GM12878 (cell line): ENCODE results near the gene DIAPH3.

ENCODE experiments used
- BCL3 ChIP-seq: IDR thresholded peaks from 2 replicates; pipeline ENCODE4 v1.6.1; 2011; ENCODE audit warnings: borderline replicate concordance, low read depth, mild to moderate bottlenecking, moderate library complexity, low read length; ENCODE audit not compliant: insufficient read depth, poor library complexity, severe bottlenecking
- CHD2 ChIP-seq: IDR thresholded peaks from 2 replicates; pipeline ENCODE4 v1.6.1; 2011; ENCODE audit warnings: low read depth, low read length, improper control_type of control experiment, borderline replicate concordance
- CREB1 ChIP-seq: IDR thresholded peaks from 2 replicates; pipeline ENCODE4 v1.6.1; 2012; ENCODE audit warnings: low read depth, mild to moderate bottlenecking, inconsistent platforms
- FOXK2 ChIP-seq: fragments of 450-650 bp; IDR thresholded peaks from 2 replicates; pipeline ENCODE4 v1.6.1; 2017; ENCODE audit warnings: mild to moderate bottlenecking, moderate library complexity
- HCFC1 ChIP-seq: fragments of 150-350 bp; IDR thresholded peaks from 2 replicates; pipeline ENCODE4 v1.6.1; 2014; ENCODE audit warnings: low read length
- MXI1 ChIP-seq: fragments of 150-350 bp; IDR thresholded peaks from 2 replicates; pipeline ENCODE4 v1.6.1; 2011; ENCODE audit warnings: low read depth, mild to moderate bottlenecking, inconsistent platforms, low read length, improper control_type of control experiment
- POLR2AphosphoS5 ChIP-seq: IDR thresholded peaks from 2 replicates; pipeline ENCODE4 v1.6.1; 2011; ENCODE audit warnings: mild to moderate bottlenecking, low read length, inconsistent platforms
- RCOR1 ChIP-seq: conservative IDR thresholded peaks from 2 replicates; pipeline ENCODE4 v1.6.1; 2012; ENCODE audit warnings: low read depth, low read length, improper control_type of control experiment
- SMC3 ChIP-seq: IDR thresholded peaks from 2 replicates; pipeline ENCODE4 v1.6.1; 2011; ENCODE audit warnings: low read length, improper control_type of control experiment, borderline replicate concordance
- TARDBP ChIP-seq: IDR thresholded peaks from 2 replicates; pipeline ENCODE4 v1.6.1; 2016; ENCODE audit warnings: borderline replicate concordance
- ZNF274 ChIP-seq: IDR thresholded peaks from one replicate; pipeline ENCODE4 v1.8.0; 2011; ENCODE audit not compliant: insufficient read length, insufficient read depth
- TF ChIP-seq, protein P1 (sequence below): IDR thresholded peaks from 2 replicates; pipeline ENCODE4 v1.6.1; 2012; ENCODE audit warnings: low read length, inconsistent platforms
- TF ChIP-seq, protein P2 (sequence below), 3 experiments: IDR thresholded peaks in 2 of 3; conservative IDR thresholded peaks in 1 of 3; 2 replicates each; pipeline ENCODE4 v1.5.1; 2011; ENCODE audit warnings: low read depth in 3 of 3, low read length in 3 of 3, mild to moderate bottlenecking in 3 of 3, control low read depth in 2 of 3, moderate library complexity in 2 of 3, inconsistent platforms in 1 of 3, mixed read lengths in 1 of 3; ENCODE audit not compliant: control insufficient read depth in 2 of 3, insufficient read depth in 1 of 3; ENCODE audit errors: extremely low read depth in 1 of 3

GRCh38 chr13:60044321-60044720 is 119.4 kb downstream of the DIAPH3 start:
- TF ChIP-seq HCFC1 (no peak), MXI1 (no peak), CHD2 (no peak), CREB1 (no peak), BCL3 (no peak), RCOR1 (no peak), POLR2AphosphoS5 (no peak), SMC3 (no peak), ZNF274 (no peak), FOXK2 (no peak), TARDBP (no peak)
- TF ChIP-seq, protein P1, sequence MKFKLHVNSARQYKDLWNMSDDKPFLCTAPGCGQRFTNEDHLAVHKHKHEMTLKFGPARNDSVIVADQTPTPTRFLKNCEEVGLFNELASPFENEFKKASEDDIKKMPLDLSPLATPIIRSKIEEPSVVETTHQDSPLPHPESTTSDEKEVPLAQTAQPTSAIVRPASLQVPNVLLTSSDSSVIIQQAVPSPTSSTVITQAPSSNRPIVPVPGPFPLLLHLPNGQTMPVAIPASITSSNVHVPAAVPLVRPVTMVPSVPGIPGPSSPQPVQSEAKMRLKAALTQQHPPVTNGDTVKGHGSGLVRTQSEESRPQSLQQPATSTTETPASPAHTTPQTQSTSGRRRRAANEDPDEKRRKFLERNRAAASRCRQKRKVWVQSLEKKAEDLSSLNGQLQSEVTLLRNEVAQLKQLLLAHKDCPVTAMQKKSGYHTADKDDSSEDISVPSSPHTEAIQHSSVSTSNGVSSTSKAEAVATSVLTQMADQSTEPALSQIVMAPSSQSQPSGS, result no peak
- TF ChIP-seq, protein P2, sequence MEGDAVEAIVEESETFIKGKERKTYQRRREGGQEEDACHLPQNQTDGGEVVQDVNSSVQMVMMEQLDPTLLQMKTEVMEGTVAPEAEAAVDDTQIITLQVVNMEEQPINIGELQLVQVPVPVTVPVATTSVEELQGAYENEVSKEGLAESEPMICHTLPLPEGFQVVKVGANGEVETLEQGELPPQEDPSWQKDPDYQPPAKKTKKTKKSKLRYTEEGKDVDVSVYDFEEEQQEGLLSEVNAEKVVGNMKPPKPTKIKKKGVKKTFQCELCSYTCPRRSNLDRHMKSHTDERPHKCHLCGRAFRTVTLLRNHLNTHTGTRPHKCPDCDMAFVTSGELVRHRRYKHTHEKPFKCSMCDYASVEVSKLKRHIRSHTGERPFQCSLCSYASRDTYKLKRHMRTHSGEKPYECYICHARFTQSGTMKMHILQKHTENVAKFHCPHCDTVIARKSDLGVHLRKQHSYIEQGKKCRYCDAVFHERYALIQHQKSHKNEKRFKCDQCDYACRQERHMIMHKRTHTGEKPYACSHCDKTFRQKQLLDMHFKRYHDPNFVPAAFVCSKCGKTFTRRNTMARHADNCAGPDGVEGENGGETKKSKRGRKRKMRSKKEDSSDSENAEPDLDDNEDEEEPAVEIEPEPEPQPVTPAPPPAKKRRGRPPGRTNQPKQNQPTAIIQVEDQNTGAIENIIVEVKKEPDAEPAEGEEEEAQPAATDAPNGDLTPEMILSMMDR (IDR thresholded peaks at IDR 0.05 in 2 of 3, conservative IDR thresholded peaks at IDR 0.05 in 1 of 3; ENCODE audit: control insufficient read depth in 2 of 3, extremely low read depth in 1 of 3, insufficient read depth in 1 of 3, low read depth in 3 of 3, low read length in 3 of 3), result no peak
